GM21381 (cell line): ENCODE measurements around the gene TWNK.

Source experiments
- ATAC-seq: cut with Tn5 transposase; IDR thresholded peaks from one replicate; pipeline ENCODE4 v1.9.1; 2021; ENCODE audit warnings: mild to moderate bottlenecking, moderate library complexity; ENCODE audit not compliant: unreplicated experiment

The TWNK gene

GRCh38 chr10:101010329-101010728, 23.0 kb downstream of the TWNK start:
- ATAC-seq: no peak

- no peak for ATAC-seq
Measured at GRCh38 chr10:101011517-101012423, 24.4 kb downstream of the TWNK start.

GRCh38 chr10:101012525-101013364, 25.4 kb downstream of the TWNK start:
- ATAC-seq: no peak

GRCh38 chr10:101013365-101013825, 26.1 kb downstream of the TWNK start:
- no peak for ATAC-seq

GRCh38 chr10:101014230-101014884, 27.0 kb downstream of the TWNK start:
- ATAC-seq: no peak

- no peak for ATAC-seq
Measured at GRCh38 chr10:101014966-101015581, 27.7 kb downstream of the TWNK start.

GRCh38 chr10:101015582-101015973, 28.2 kb downstream of the TWNK start:
- no peak for ATAC-seq

GRCh38 chr10:101016814-101017213, 29.5 kb downstream of the TWNK start:
- no peak for ATAC-seq

- ATAC-seq: no peak
Measured at GRCh38 chr10:101018118-101018599, 30.8 kb downstream of the TWNK start.

GRCh38 chr10:101018600-101019439, 31.5 kb downstream of the TWNK start:
- ATAC-seq: no peak

- no peak for ATAC-seq
Measured at GRCh38 chr10:101019440-101019703, 32.0 kb downstream of the TWNK start.

- no peak for ATAC-seq
Measured at GRCh38 chr10:101020427-101021075, 33.2 kb downstream of the TWNK start.

- no peak for ATAC-seq
Measured at GRCh38 chr10:101021239-101021638, 33.9 kb downstream of the TWNK start.

GRCh38 chr10:101021692-101022251, 34.4 kb downstream of the TWNK start:
- no peak for ATAC-seq

GRCh38 chr10:101022967-101023705, 35.8 kb downstream of the TWNK start:
- ATAC-seq: no peak

GRCh38 chr10:101027106-101027720, 39.9 kb downstream of the TWNK start:
- no peak for ATAC-seq

- no peak for ATAC-seq
Measured at GRCh38 chr10:101028446-101029337, 41.3 kb downstream of the TWNK start.
